Naive thymus-derived CD8-positive, alpha-beta T cell (primary cell): ENCODE measurements around the gene OPA1. TPM values are rescaled to one million over a fixed set of nuclear protein-coding genes. Genes with fewer than 3 reads are reported as not detected.

Experiments used
- ATAC-seq, 2 donors: fragments of 150-1000 bp; cut with Tn5 transposase in 1 of 2; sonication (Bioruptor Pico), chemical (Tn5 transposase) in 1 of 2; 1 replicate in 1 of 2; 2 replicates in 1 of 2; pipeline ENCODE4 v1.10.0; 2021; ENCODE audit warnings: mild to moderate bottlenecking in 2 of 2, moderate library complexity in 2 of 2
- POLR2A ChIA-PET: fragments of 350-600 bp; sonication (Branson Sonifier 250); formaldehyde crosslinking; loops from one replicate; lab custom pipeline; 2021; ENCODE audit warnings: antibody characterized with exemption; lab: Charles Lee
- DNase-seq, 10 donors: peaks; one replicate each; pipeline versions ENCODE4 v3.0.0 to v3.0.0-alpha.2; 2020 to 2022
- H3K27ac Mint-ChIP-seq, 10 donors: one replicate each; pipeline ENCODE4 v1.8.0; 2020 to 2022; ENCODE audit warnings: mild to moderate bottlenecking in 10 of 10, mixed read lengths in 10 of 10, moderate library complexity in 4 of 10, inconsistent platforms in 1 of 10
- H3K27me3 Mint-ChIP-seq, 5 donors: one replicate each; pipeline ENCODE4 v1.8.0; 2021 to 2022; ENCODE audit warnings: mixed read lengths in 5 of 5
- H3K36me3 Mint-ChIP-seq, 3 donors: one replicate each; pipeline ENCODE4 v1.8.0; 2020 to 2022; ENCODE audit warnings: mixed read lengths in 3 of 3, mild to moderate bottlenecking in 2 of 3, inconsistent platforms in 1 of 3
- H3K4me1 Mint-ChIP-seq, 4 donors: one replicate each; pipeline ENCODE4 v1.8.0; 2021 to 2022; ENCODE audit warnings: mixed read lengths in 4 of 4
- H3K4me3 Mint-ChIP-seq, 10 donors: one replicate each; pipeline ENCODE4 v1.8.0; 2020 to 2022; ENCODE audit warnings: mild to moderate bottlenecking in 10 of 10, mixed read lengths in 10 of 10, moderate library complexity in 6 of 10, inconsistent platforms in 1 of 10
- H3K9me3 Mint-ChIP-seq, 9 donors: one replicate each; pipeline ENCODE4 v1.8.0; 2020 to 2022; ENCODE audit warnings: mixed read lengths in 9 of 9, mild to moderate bottlenecking in 3 of 9, inconsistent platforms in 1 of 9, moderate library complexity in 1 of 9
- polyA plus RNA-seq, 3 donors: library from polyadenylated mRNA; unstranded; fragments of 300-500 nt; fragmentation: Illumina TruSeq; gene quantifications; one replicate each; pipeline ENCODE4 v1.2.3, GENCODE V29; 2021
- total RNA-seq, 8 experiments: library from RNA in 2 of 8; stranded (reverse) in 2 of 8; gene quantifications; one replicate each; pipeline ENCODE4 v1.2.3 and lab custom pipeline; 2021 to 2026

OPA1 gene
- total and polyA plus RNA-seq, 5 experiments from 2014 or later: 21.5 to 54.4 (median 26.5) TPM

- POLR2A ChIA-PET: no interaction called here
- ATAC-seq: no peak
- no peaks in the 10 kb centered on the region for H3K27me3 Mint-ChIP-seq
- H3K4me1 Mint-ChIP-seq: no peaks in the 10 kb centered on the region
- no peak overlapping the region for H3K4me3 Mint-ChIP-seq
- DNase-seq: no peak
- H3K36me3 Mint-ChIP-seq: peaks cover 0 to 2% (median 0%) of the 10 kb centered on the region in 3 donors
- no peaks in the 10 kb centered on the region for H3K9me3 Mint-ChIP-seq
- H3K27ac Mint-ChIP-seq: no peak overlapping the region
These were observed 29.0 kb upstream of the OPA1 start for GRCh38 chr3:193564012-193564411.

- H3K4me3 Mint-ChIP-seq: no peak overlapping the region
- no peaks in the 10 kb centered on the region for H3K36me3 Mint-ChIP-seq
- H3K9me3 Mint-ChIP-seq: no peaks in the 10 kb centered on the region
- DNase-seq (no peak), ATAC-seq (no peak)
- no peak overlapping the region for H3K27ac Mint-ChIP-seq
- H3K27me3 Mint-ChIP-seq: no peaks in the 10 kb centered on the region
- no peaks in the 10 kb centered on the region for H3K4me1 Mint-ChIP-seq
- POLR2A ChIA-PET: no interaction called here
These were observed 23.9 kb upstream of the OPA1 start for GRCh38 chr3:193569119-193569518.

GRCh38 chr3:193572426-193572908, 20.5 kb upstream of the OPA1 start:
- no peaks in the 10 kb centered on the region for H3K4me1 Mint-ChIP-seq
- H3K4me3 Mint-ChIP-seq: no peak overlapping the region
- ATAC-seq: peak in 1 of 2 donors; percentile 43
- POLR2A ChIA-PET: no interaction called here
- DNase-seq: peak in 9 of 10 donors; percentile 1 to 69 (median 32)
- H3K27me3 Mint-ChIP-seq: no peaks in the 10 kb centered on the region
- no peak overlapping the region for H3K27ac Mint-ChIP-seq
- H3K9me3 Mint-ChIP-seq: no peaks in the 10 kb centered on the region
- no peaks in the 10 kb centered on the region for H3K36me3 Mint-ChIP-seq

- Mint-ChIP-seq H3K36me3 (no peaks in the 10 kb centered on the region), H3K4me3 (no peak overlapping the region), H3K27ac (no peak overlapping the region), H3K4me1 (no peaks in the 10 kb centered on the region), H3K27me3 (no peaks in the 10 kb centered on the region), H3K9me3 (no peaks in the 10 kb centered on the region)
- POLR2A ChIA-PET: no interaction called here
- ATAC-seq (no peak), DNase-seq (no peak)
These were observed 19.4 kb upstream of the OPA1 start for GRCh38 chr3:193573403-193574191.

GRCh38 chr3:193574488-193575070, 18.4 kb upstream of the OPA1 start:
- DNase-seq: no peak
- Mint-ChIP-seq H3K36me3 (no peaks in the 10 kb centered on the region), H3K27ac (no peak overlapping the region), H3K4me3 (no peak overlapping the region), H3K4me1 (no peaks in the 10 kb centered on the region), H3K27me3 (no peaks in the 10 kb centered on the region), H3K9me3 (no peaks in the 10 kb centered on the region)
- no peak for ATAC-seq
- POLR2A ChIA-PET: no interaction called here

- H3K4me3 Mint-ChIP-seq: no peak overlapping the region
- POLR2A ChIA-PET: no interaction called here
- no peak for ATAC-seq
These were observed 7.5 kb upstream of the OPA1 start for GRCh38 chr3:193585530-193585929.

GRCh38 chr3:193586526-193586925, 6.5 kb upstream of the OPA1 start:
- no peaks in the 10 kb centered on the region for H3K9me3 Mint-ChIP-seq
- peaks cover 0 to 2% (median 0%) of the 10 kb centered on the region in 3 donors for H3K36me3 Mint-ChIP-seq
- H3K27me3 Mint-ChIP-seq: no peaks in the 10 kb centered on the region
- no peak overlapping the region for H3K4me3 Mint-ChIP-seq
- ATAC-seq (no peak), DNase-seq (no peak)
- peaks cover 2 to 7% (median 4%) of the 10 kb centered on the region in 4 donors for H3K4me1 Mint-ChIP-seq
- POLR2A ChIA-PET: no interaction called here
- H3K27ac Mint-ChIP-seq: no peak overlapping the region

More at GRCh38 chr3:193585530-193585929, 7.5 kb upstream of the OPA1 start:
- Mint-ChIP-seq H3K27me3 (no peaks in the 10 kb centered on the region), H3K27ac (no peak overlapping the region), H3K4me1 (peaks cover 0 to 7% (median 4%) of the 10 kb centered on the region in 4 donors), H3K36me3 (peaks cover 0 to 2% (median 0%) of the 10 kb centered on the region in 3 donors), H3K9me3 (no peaks in the 10 kb centered on the region)
- no peak for DNase-seq

- peaks cover 0 to 5% (median 4%) of the 10 kb centered on the region in 3 donors for H3K36me3 Mint-ChIP-seq
- H3K4me1 Mint-ChIP-seq: peaks cover 14 to 30% (median 25%) of the 10 kb centered on the region in 4 donors
- H3K27ac Mint-ChIP-seq: no peak overlapping the region
- H3K27me3 Mint-ChIP-seq: no peaks in the 10 kb centered on the region
- no peaks in the 10 kb centered on the region for H3K9me3 Mint-ChIP-seq
- POLR2A ChIA-PET: no interaction called here
- DNase-seq (no peak), ATAC-seq (no peak)
- H3K4me3 Mint-ChIP-seq: no peak overlapping the region
These were observed 3.9 kb upstream of the OPA1 start for GRCh38 chr3:193589129-193589528.

GRCh38 chr3:193589616-193590015, 3.4 kb upstream of the OPA1 start:
- Mint-ChIP-seq H3K27ac (no peak overlapping the region), H3K27me3 (no peaks in the 10 kb centered on the region), H3K36me3 (peaks cover 0 to 5% (median 4%) of the 10 kb centered on the region in 3 donors), H3K9me3 (no peaks in the 10 kb centered on the region), H3K4me3 (no peak overlapping the region), H3K4me1 (peaks cover 14 to 35% (median 30%) of the 10 kb centered on the region in 4 donors)
- POLR2A ChIA-PET: no interaction called here
- no peak for DNase-seq
- no peak for ATAC-seq

GRCh38 chr3:193590088-193590856, 2.7 kb upstream of the OPA1 start:
- Mint-ChIP-seq H3K27ac (no peak overlapping the region), H3K27me3 (no peaks in the 10 kb centered on the region), H3K9me3 (no peaks in the 10 kb centered on the region), H3K4me3 (peak overlapping the region in 1 of 10 donors; percentile 37), H3K4me1 (peaks cover 14 to 39% (median 35%) of the 10 kb centered on the region in 4 donors), H3K36me3 (peaks cover 0 to 5% (median 4%) of the 10 kb centered on the region in 3 donors)
- POLR2A ChIA-PET: no interaction called here
- no peak for DNase-seq
- ATAC-seq: no peak

GRCh38 chr3:193593668-193594030, 641 bp downstream of the OPA1 start:
- DNase-seq (peak in 9 of 10 donors; percentile 6 to 66 (median 40)), ATAC-seq (peak; percentile 45 to 67)
- Mint-ChIP-seq H3K4me3 (peak overlapping the region; percentile 90 to 99 (median 96)), H3K27me3 (no peaks in the 10 kb centered on the region), H3K9me3 (no peaks in the 10 kb centered on the region), H3K36me3 (peaks cover 9 to 23% (median 14%) of the 10 kb centered on the region in 3 donors), H3K27ac (peak overlapping the region; percentile 94 to 99 (median 97)), H3K4me1 (peaks cover 26 to 68% (median 58%) of the 10 kb centered on the region in 4 donors)
- POLR2A ChIA-PET: no interaction called here

- peaks cover 32 to 76% (median 70%) of the 10 kb centered on the region in 4 donors for H3K4me1 Mint-ChIP-seq
- ATAC-seq (no peak), DNase-seq (no peak)
- H3K9me3 Mint-ChIP-seq: no peaks in the 10 kb centered on the region
- peak overlapping the region in 9 of 10 donors; percentile 11 to 99 (median 61) for H3K27ac Mint-ChIP-seq
- H3K27me3 Mint-ChIP-seq: no peaks in the 10 kb centered on the region
- peaks cover 9 to 35% (median 15%) of the 10 kb centered on the region in 3 donors for H3K36me3 Mint-ChIP-seq
- POLR2A ChIA-PET: no interaction called here
- peak overlapping the region in 9 of 10 donors; percentile 84 to 99 (median 96) for H3K4me3 Mint-ChIP-seq
These were observed 2.1 kb downstream of the OPA1 start for GRCh38 chr3:193594946-193595689.
